WTC11 (cell line): ENCODE results near the gene SLC39A13. TPM values are rescaled to one million over a fixed set of nuclear protein-coding genes. Genes with fewer than 3 reads are reported as not detected.

ENCODE experiments used
- ATAC-seq: fragments of 200-7000 bp; cut with Tn5 transposase; 2 replicates; pipeline ENCODE4 v1.10.0; 2021; ENCODE audit warnings: mild to moderate bottlenecking, moderate library complexity
- CTCF ChIA-PET: fragments of 300-600 bp; sonication (Branson Sonifier 250); formaldehyde crosslinking; loops from one replicate; lab custom pipeline; 2021; ENCODE audit warnings: antibody characterized with exemption; lab: Charles Lee
- POLR2A ChIA-PET: fragments of 350-600 bp; sonication (Branson Sonifier 250); formaldehyde crosslinking; loops from one replicate; lab custom pipeline; 2021; ENCODE audit warnings: antibody characterized with exemption; lab: Charles Lee
- DNase-seq: peaks from one replicate; pipeline ENCODE4 v3.0.0; 2021; ENCODE audit warnings: low spot score
- H3K27ac Mint-ChIP-seq: 2 replicates; pipeline ENCODE4 v1.8.0; 2021; ENCODE audit warnings: mixed read lengths
- H3K27me3 Mint-ChIP-seq: 2 replicates; pipeline ENCODE4 v1.8.0; 2021; ENCODE audit warnings: low read depth, mild to moderate bottlenecking, moderate library complexity, mixed read lengths
- H3K36me3 Mint-ChIP-seq: 2 replicates; pipeline ENCODE4 v1.8.0; 2021; ENCODE audit warnings: mixed read lengths
- H3K4me1 Mint-ChIP-seq: 2 replicates; pipeline ENCODE4 v1.8.0; 2022; ENCODE audit warnings: mixed read lengths
- H3K4me3 Mint-ChIP-seq: 2 replicates; pipeline ENCODE4 v1.8.0; 2021; ENCODE audit warnings: mild to moderate bottlenecking, moderate library complexity, mixed read lengths
- H3K9me3 Mint-ChIP-seq: 2 replicates; pipeline ENCODE4 v1.8.0; 2021; ENCODE audit warnings: mixed read lengths
- CBFB ChIP-seq: sonication (generic); formaldehyde crosslinking; IDR thresholded peaks from 2 replicates; pipeline ENCODE4 v1.8.1; 2022; ENCODE audit warnings: mild to moderate bottlenecking, low read depth, missing genetic modification reagents
- CTCF ChIP-seq: fragments of 200-600 bp; IDR thresholded peaks from 2 replicates; pipeline ENCODE4 v1.8.0; 2022; ENCODE audit warnings: antibody characterized with exemption
- FOXJ3 ChIP-seq: sonication (generic); formaldehyde crosslinking; IDR thresholded peaks from 2 replicates; pipeline ENCODE4 v1.9.0; 2021; ENCODE audit warnings: missing genetic modification reagents, mild to moderate bottlenecking, borderline replicate concordance
- FOXK1 ChIP-seq: sonication (generic); formaldehyde crosslinking; IDR thresholded peaks from 2 replicates; pipeline ENCODE4 v1.8.0; 2022; ENCODE audit warnings: mild to moderate bottlenecking, moderate library complexity, missing genetic modification reagents
- GABPB1 ChIP-seq: sonication (generic); formaldehyde crosslinking; IDR thresholded peaks from 2 replicates; pipeline ENCODE4 v1.8.1; 2023; ENCODE audit warnings: mild to moderate bottlenecking, missing genetic modification reagents
- GTF2I ChIP-seq: fragments of 250-450 bp; sonication (Bioruptor Pico); conservative IDR thresholded peaks from 2 replicates; pipeline ENCODE4 v1.4.0; 2021; ENCODE audit warnings: mild to moderate bottlenecking
- HMGXB4 ChIP-seq: sonication (generic); formaldehyde crosslinking; IDR thresholded peaks from 2 replicates; pipeline ENCODE4 v1.8.1; 2023; ENCODE audit warnings: mild to moderate bottlenecking, moderate library complexity, missing genetic modification reagents
- KAT7 ChIP-seq: sonication (generic); formaldehyde crosslinking; IDR thresholded peaks from 2 replicates; pipeline ENCODE4 v1.8.1; 2023; ENCODE audit warnings: missing genetic modification reagents, mild to moderate bottlenecking, borderline replicate concordance
- MLX ChIP-seq: sonication (generic); formaldehyde crosslinking; IDR thresholded peaks from 2 replicates; pipeline ENCODE4 v1.8.1; 2023; ENCODE audit warnings: mild to moderate bottlenecking, missing genetic modification reagents, moderate library complexity
- NFATC4 ChIP-seq: fragments of 250-450 bp; sonication (Bioruptor Pico); IDR thresholded peaks from 2 replicates; pipeline ENCODE4 v1.9.0; 2021; ENCODE audit warnings: mild to moderate bottlenecking
- NFE2L1 ChIP-seq: sonication (generic); formaldehyde crosslinking; IDR thresholded peaks from 2 replicates; pipeline ENCODE4 v1.8.1; 2023; ENCODE audit warnings: missing genetic modification reagents
- SMAD4 ChIP-seq: sonication (generic); formaldehyde crosslinking; IDR thresholded peaks from 2 replicates; pipeline ENCODE4 v1.8.0; 2022; ENCODE audit warnings: mild to moderate bottlenecking, missing genetic modification reagents
- ZNF219 ChIP-seq: sonication (generic); formaldehyde crosslinking; IDR thresholded peaks from 2 replicates; pipeline ENCODE4 v1.8.0; 2023; ENCODE audit warnings: missing genetic modification reagents, mild to moderate bottlenecking, borderline replicate concordance
- ZNF232 ChIP-seq: sonication (generic); formaldehyde crosslinking; IDR thresholded peaks from 2 replicates; pipeline ENCODE4 v1.8.0; 2022; ENCODE audit warnings: mild to moderate bottlenecking, missing genetic modification reagents
- total RNA-seq: library from RNA; stranded (reverse); gene quantifications from 3 replicates; pipeline ENCODE4 v1.2.3, GENCODE V29; 2021
- TF ChIP-seq, protein P1 (sequence below): fragments of 250-450 bp; sonication (Bioruptor Pico); IDR thresholded peaks from 2 replicates; pipeline ENCODE4 v1.9.0; 2021; ENCODE audit warnings: mild to moderate bottlenecking
- TF ChIP-seq, protein P2 (sequence below): sonication (generic); formaldehyde crosslinking; IDR thresholded peaks from 2 replicates; pipeline ENCODE4 v1.8.0; 2022; ENCODE audit warnings: mild to moderate bottlenecking, missing genetic modification reagents
- TF ChIP-seq, protein P3 (sequence below): fragments of 250-450 bp; sonication (Bioruptor Pico); IDR thresholded peaks from 2 replicates; pipeline ENCODE4 v1.9.0; 2021; ENCODE audit warnings: moderate library complexity, mild to moderate bottlenecking, inconsistent platforms, borderline replicate concordance

SLC39A13 gene
- total RNA-seq, 1 experiment from 2014 or later: 38.2 TPM

- no peaks in the 10 kb centered on the region for H3K36me3 Mint-ChIP-seq
- POLR2A ChIA-PET: no interaction called here
- DNase-seq (no peak), ATAC-seq (no peak)
- no peak overlapping the region for H3K4me3 Mint-ChIP-seq
- CTCF ChIA-PET: interaction anchor here (1.4 kb wide), 1 partner anchor 39 kb away, joined by 5 read pairs; no protein-coding TSS in a partner anchor
- H3K9me3 Mint-ChIP-seq: no peaks in the 10 kb centered on the region
- H3K4me1 Mint-ChIP-seq: no peaks in the 10 kb centered on the region
- H3K27ac Mint-ChIP-seq: no peak overlapping the region
- H3K27me3 Mint-ChIP-seq: no peaks in the 10 kb centered on the region
- no peak for TF ChIP-seq CBFB (CRISPR knock-in tag)
- TF ChIP-seq, protein P1, sequence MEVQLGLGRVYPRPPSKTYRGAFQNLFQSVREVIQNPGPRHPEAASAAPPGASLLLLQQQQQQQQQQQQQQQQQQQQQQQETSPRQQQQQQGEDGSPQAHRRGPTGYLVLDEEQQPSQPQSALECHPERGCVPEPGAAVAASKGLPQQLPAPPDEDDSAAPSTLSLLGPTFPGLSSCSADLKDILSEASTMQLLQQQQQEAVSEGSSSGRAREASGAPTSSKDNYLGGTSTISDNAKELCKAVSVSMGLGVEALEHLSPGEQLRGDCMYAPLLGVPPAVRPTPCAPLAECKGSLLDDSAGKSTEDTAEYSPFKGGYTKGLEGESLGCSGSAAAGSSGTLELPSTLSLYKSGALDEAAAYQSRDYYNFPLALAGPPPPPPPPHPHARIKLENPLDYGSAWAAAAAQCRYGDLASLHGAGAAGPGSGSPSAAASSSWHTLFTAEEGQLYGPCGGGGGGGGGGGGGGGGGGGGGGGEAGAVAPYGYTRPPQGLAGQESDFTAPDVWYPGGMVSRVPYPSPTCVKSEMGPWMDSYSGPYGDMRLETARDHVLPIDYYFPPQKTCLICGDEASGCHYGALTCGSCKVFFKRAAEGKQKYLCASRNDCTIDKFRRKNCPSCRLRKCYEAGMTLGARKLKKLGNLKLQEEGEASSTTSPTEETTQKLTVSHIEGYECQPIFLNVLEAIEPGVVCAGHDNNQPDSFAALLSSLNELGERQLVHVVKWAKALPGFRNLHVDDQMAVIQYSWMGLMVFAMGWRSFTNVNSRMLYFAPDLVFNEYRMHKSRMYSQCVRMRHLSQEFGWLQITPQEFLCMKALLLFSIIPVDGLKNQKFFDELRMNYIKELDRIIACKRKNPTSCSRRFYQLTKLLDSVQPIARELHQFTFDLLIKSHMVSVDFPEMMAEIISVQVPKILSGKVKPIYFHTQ (CRISPR knock-in tag): no peak
- no peak for TF ChIP-seq ZNF219
- no peak for TF ChIP-seq HMGXB4 (CRISPR knock-in tag)
- TF ChIP-seq GABPB1 (CRISPR knock-in tag): no peak
- TF ChIP-seq, protein P2, sequence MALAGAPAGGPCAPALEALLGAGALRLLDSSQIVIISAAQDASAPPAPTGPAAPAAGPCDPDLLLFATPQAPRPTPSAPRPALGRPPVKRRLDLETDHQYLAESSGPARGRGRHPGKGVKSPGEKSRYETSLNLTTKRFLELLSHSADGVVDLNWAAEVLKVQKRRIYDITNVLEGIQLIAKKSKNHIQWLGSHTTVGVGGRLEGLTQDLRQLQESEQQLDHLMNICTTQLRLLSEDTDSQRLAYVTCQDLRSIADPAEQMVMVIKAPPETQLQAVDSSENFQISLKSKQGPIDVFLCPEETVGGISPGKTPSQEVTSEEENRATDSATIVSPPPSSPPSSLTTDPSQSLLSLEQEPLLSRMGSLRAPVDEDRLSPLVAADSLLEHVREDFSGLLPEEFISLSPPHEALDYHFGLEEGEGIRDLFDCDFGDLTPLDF (CRISPR knock-in tag): no peak
These were observed 43.0 kb downstream of the SLC39A13 start for GRCh38 chr11:47451436-47451835.

DNA sequence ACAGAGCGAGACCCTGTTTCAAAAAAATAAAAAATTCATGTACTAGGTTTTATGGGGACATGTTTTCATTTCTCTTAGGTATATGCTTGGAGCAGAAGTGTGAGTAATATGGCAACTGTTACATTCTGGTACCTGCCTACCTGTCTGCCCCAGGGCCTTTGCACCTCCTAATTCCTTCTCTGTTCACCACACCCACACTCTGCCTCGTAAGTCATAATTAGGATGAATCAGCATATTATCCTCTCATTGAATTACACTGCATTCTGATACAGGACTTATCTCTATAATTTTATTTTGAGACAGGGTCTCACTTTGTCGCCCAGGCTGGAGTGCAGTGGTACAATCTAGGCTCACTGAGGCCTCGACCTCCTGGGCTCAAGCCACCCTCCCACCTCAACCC, 43.6 kb downstream of the SLC39A13 start:
- Mint-ChIP-seq H3K27me3 (no peaks in the 10 kb centered on the region), H3K9me3 (no peaks in the 10 kb centered on the region), H3K27ac (no peak overlapping the region), H3K36me3 (no peaks in the 10 kb centered on the region), H3K4me3 (no peak overlapping the region), H3K4me1 (no peaks in the 10 kb centered on the region)
- ChIA-PET CTCF (interaction anchor here (3.5 kb wide), 1 partner anchor 39 kb away, joined by 16 read pairs; no protein-coding TSS in a partner anchor), POLR2A (no interaction called here)
- ATAC-seq (no peak), DNase-seq (no peak)
- TF ChIP-seq SMAD4 (CRISPR knock-in tag): no peak
- TF ChIP-seq NFATC4 (CRISPR knock-in tag): no peak
- TF ChIP-seq GTF2I (CRISPR knock-in tag): 0 out of 2 replicates have a peak, but pooled peaks have one; percentile 48
- TF ChIP-seq CTCF: no peak
- TF ChIP-seq, protein P3, sequence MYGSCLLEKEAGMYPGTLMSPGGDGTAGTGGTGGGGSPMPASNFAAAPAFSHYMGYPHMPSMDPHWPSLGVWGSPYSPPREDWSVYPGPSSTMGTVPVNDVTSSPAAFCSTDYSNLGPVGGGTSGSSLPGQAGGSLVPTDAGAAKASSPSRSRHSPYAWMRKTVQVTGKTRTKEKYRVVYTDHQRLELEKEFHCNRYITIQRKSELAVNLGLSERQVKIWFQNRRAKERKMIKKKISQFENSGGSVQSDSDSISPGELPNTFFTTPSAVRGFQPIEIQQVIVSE: no peak
- no peak for TF ChIP-seq FOXJ3 (CRISPR knock-in tag)

- no peak overlapping the region for H3K27ac Mint-ChIP-seq
- no peaks in the 10 kb centered on the region for H3K4me1 Mint-ChIP-seq
- TF ChIP-seq FOXK1 (CRISPR knock-in tag): no peak
- TF ChIP-seq NFE2L1 (CRISPR knock-in tag): no peak
- TF ChIP-seq, protein P1 (CRISPR knock-in tag): no peak
- no peak for TF ChIP-seq SMAD4 (CRISPR knock-in tag)
- no peak for TF ChIP-seq ZNF232
- no peak for TF ChIP-seq KAT7 (CRISPR knock-in tag)
- TF ChIP-seq MLX: no peak
- TF ChIP-seq GTF2I (CRISPR knock-in tag): no peak
These were observed 45.0 kb downstream of the SLC39A13 start for GRCh38 chr11:47453365-47453764.

More at GRCh38 chr11:47453365-47453764, 45.0 kb downstream of the SLC39A13 start:
- CTCF ChIA-PET: interaction anchor here (0.7 to 3.5 kb wide), 7 partner anchors 10 to 423 kb away, joined by 3 to 30 read pairs (median 4); no protein-coding TSS in a partner anchor
- Mint-ChIP-seq H3K27me3 (no peaks in the 10 kb centered on the region), H3K36me3 (no peaks in the 10 kb centered on the region), H3K4me3 (no peak overlapping the region), H3K9me3 (no peaks in the 10 kb centered on the region)
- ATAC-seq (no peak), DNase-seq (no peak)
- POLR2A ChIA-PET: interaction anchor here (0.8 kb wide), 1 partner anchor 36 kb away, joined by 3 read pairs; no protein-coding TSS in a partner anchor
